ENCODE results near the gene ATP8B4.

DNA sequence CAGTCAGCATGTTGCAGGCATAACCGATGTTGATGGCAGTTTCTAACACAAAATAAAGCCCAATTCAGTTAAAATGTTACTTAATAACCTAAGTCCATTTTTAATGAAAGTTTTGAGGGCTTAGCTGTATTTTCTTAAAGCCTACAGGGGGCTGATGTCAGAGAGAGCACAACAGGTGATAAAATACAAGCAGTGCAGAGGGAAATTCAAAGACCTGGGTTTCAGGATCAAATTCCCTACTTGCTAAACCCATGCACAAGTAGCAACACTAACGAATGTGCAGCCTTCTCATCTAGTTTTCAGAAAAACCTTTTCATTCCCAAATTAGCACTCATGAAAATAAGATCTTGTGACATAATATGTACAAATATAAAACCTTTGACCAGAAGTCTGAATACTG lies 202.0 kb downstream of the ATP8B4 start:
- no peak for TF ChIP-seq BACH2 (CRISPR knock-in tag; IDR thresholded peaks at IDR 0.05; ENCODE audit: borderline replicate concordance)
- no peak for TF ChIP-seq CSDC2 (CRISPR knock-in tag; IDR thresholded peaks at IDR 0.05)
- TF ChIP-seq, protein P1, sequence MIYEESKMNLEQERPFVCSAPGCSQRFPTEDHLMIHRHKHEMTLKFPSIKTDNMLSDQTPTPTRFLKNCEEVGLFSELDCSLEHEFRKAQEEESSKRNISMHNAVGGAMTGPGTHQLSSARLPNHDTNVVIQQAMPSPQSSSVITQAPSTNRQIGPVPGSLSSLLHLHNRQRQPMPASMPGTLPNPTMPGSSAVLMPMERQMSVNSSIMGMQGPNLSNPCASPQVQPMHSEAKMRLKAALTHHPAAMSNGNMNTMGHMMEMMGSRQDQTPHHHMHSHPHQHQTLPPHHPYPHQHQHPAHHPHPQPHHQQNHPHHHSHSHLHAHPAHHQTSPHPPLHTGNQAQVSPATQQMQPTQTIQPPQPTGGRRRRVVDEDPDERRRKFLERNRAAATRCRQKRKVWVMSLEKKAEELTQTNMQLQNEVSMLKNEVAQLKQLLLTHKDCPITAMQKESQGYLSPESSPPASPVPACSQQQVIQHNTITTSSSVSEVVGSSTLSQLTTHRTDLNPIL (CRISPR knock-in tag; IDR thresholded peaks at IDR 0.05; ENCODE audit: low read depth) = no peak
- no peak for TF ChIP-seq TCF4 (CRISPR knock-in tag; IDR thresholded peaks at IDR 0.05; ENCODE audit: borderline replicate concordance)
- no peak for TF ChIP-seq ISL1 (CRISPR knock-in tag; IDR thresholded peaks at IDR 0.05)
- no peak for TF ChIP-seq CSRNP3 (CRISPR knock-in tag; IDR thresholded peaks at IDR 0.05)
- no peak for TF ChIP-seq ZFP30 (CRISPR knock-in tag; IDR thresholded peaks at IDR 0.05)
- TF ChIP-seq ZFP3 (CRISPR knock-in tag; IDR thresholded peaks at IDR 0.05) = no peak
- no peak for TF ChIP-seq PATZ1 (CRISPR knock-in tag; IDR thresholded peaks at IDR 0.05; ENCODE audit: borderline replicate concordance)
- TF ChIP-seq RARB (CRISPR knock-in tag; IDR thresholded peaks at IDR 0.05) = no peak
- TF ChIP-seq TOX (CRISPR knock-in tag; IDR thresholded peaks at IDR 0.05; ENCODE audit: borderline replicate concordance) = no peak
